HL-60 (cell line): ENCODE data around the gene RNF6.

Experiments
- DNase-seq, 2 experiments: peaks; one replicate each; pipeline ENCODE4 v3.0.0-alpha.2; 2010 to 2020; ENCODE audit warnings: low read depth in 1 of 2, low spot score in 1 of 2
- H3K27ac ChIP-seq: fragments of 250-450 bp; sonication (Bioruptor Pico); replicated peaks from 2 replicates; pipeline ENCODE4 v1.5.1; 2020; ENCODE audit warnings: mild to moderate bottlenecking, moderate library complexity
- H3K27me3 ChIP-seq: fragments of 250-450 bp; sonication (Bioruptor Pico); 2 replicates; pipeline ENCODE4 v1.5.1; 2021; ENCODE audit warnings: mild to moderate bottlenecking, moderate library complexity; ENCODE audit not compliant: insufficient read depth, poor library complexity, severe bottlenecking
- H3K4me3 ChIP-seq: replicated peaks from 2 replicates; pipeline ENCODE4 v1.5.1; 2011; ENCODE audit warnings: mild to moderate bottlenecking, control low read depth, low read length; ENCODE audit not compliant: insufficient read depth
- GABPA ChIP-seq: IDR thresholded peaks from 2 replicates; pipeline ENCODE4 v1.6.1; 2012; ENCODE audit warnings: low read depth
- POLR2AphosphoS5 ChIP-seq: IDR thresholded peaks from 2 replicates; pipeline ENCODE4 v1.6.1; 2012; ENCODE audit warnings: low read depth
- SPI1 ChIP-seq: IDR thresholded peaks from 2 replicates; pipeline ENCODE4 v1.6.1; 2012; ENCODE audit warnings: low read depth, mild to moderate bottlenecking, borderline replicate concordance
- TF ChIP-seq, protein P1 (sequence below): IDR thresholded peaks from 2 replicates; pipeline ENCODE4 v1.6.1; 2012; ENCODE audit warnings: low read depth; ENCODE audit not compliant: insufficient replicate concordance
- TF ChIP-seq, protein P2 (sequence below): IDR thresholded peaks from one replicate; pipeline ENCODE4 v1.5.1; 2011; ENCODE audit warnings: low read length, control low read depth, inconsistent platforms; ENCODE audit not compliant: insufficient read depth

Gene RNF6

DNA sequence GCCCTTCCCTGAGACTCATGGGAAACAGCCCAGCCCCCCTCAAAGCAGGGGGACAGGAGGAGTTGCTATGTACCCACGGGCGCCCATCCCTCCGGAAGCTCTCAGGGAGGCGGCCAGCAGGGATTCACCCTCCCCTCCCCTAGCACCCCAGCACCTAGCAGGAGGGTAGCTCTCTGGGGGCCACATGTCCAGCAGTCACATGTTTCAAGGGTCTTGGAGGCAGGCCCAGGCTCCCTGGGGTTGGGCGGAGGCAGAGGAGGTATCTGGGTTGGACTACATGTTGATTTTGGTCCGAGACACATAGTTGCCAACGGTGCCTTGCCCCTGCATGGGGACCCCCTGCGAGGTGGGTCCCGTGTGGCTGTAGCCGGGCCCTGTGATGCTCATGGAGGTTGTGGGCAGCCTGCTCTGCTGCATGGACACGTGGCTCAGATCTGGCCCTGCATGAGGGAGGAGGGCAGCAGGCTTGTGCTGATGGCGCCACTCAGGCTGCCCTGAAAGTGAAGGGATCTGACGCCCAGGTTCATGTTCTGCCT lies 7.0 kb upstream of the RNF6 start:
- DNase-seq, result no peak
- Histone ChIP-seq H3K27ac (no peak overlapping the region), H3K27me3 (no peaks in the 10 kb centered on the region), H3K4me3 (no peak overlapping the region)
- TF ChIP-seq, protein P1, sequence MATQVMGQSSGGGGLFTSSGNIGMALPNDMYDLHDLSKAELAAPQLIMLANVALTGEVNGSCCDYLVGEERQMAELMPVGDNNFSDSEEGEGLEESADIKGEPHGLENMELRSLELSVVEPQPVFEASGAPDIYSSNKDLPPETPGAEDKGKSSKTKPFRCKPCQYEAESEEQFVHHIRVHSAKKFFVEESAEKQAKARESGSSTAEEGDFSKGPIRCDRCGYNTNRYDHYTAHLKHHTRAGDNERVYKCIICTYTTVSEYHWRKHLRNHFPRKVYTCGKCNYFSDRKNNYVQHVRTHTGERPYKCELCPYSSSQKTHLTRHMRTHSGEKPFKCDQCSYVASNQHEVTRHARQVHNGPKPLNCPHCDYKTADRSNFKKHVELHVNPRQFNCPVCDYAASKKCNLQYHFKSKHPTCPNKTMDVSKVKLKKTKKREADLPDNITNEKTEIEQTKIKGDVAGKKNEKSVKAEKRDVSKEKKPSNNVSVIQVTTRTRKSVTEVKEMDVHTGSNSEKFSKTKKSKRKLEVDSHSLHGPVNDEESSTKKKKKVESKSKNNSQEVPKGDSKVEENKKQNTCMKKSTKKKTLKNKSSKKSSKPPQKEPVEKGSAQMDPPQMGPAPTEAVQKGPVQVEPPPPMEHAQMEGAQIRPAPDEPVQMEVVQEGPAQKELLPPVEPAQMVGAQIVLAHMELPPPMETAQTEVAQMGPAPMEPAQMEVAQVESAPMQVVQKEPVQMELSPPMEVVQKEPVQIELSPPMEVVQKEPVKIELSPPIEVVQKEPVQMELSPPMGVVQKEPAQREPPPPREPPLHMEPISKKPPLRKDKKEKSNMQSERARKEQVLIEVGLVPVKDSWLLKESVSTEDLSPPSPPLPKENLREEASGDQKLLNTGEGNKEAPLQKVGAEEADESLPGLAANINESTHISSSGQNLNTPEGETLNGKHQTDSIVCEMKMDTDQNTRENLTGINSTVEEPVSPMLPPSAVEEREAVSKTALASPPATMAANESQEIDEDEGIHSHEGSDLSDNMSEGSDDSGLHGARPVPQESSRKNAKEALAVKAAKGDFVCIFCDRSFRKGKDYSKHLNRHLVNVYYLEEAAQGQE, result no peak
- TF ChIP-seq SPI1, result no peak
- TF ChIP-seq GABPA, result no peak
- TF ChIP-seq, protein P2, sequence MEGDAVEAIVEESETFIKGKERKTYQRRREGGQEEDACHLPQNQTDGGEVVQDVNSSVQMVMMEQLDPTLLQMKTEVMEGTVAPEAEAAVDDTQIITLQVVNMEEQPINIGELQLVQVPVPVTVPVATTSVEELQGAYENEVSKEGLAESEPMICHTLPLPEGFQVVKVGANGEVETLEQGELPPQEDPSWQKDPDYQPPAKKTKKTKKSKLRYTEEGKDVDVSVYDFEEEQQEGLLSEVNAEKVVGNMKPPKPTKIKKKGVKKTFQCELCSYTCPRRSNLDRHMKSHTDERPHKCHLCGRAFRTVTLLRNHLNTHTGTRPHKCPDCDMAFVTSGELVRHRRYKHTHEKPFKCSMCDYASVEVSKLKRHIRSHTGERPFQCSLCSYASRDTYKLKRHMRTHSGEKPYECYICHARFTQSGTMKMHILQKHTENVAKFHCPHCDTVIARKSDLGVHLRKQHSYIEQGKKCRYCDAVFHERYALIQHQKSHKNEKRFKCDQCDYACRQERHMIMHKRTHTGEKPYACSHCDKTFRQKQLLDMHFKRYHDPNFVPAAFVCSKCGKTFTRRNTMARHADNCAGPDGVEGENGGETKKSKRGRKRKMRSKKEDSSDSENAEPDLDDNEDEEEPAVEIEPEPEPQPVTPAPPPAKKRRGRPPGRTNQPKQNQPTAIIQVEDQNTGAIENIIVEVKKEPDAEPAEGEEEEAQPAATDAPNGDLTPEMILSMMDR, result no peak
- no peak for TF ChIP-seq POLR2AphosphoS5

DNA sequence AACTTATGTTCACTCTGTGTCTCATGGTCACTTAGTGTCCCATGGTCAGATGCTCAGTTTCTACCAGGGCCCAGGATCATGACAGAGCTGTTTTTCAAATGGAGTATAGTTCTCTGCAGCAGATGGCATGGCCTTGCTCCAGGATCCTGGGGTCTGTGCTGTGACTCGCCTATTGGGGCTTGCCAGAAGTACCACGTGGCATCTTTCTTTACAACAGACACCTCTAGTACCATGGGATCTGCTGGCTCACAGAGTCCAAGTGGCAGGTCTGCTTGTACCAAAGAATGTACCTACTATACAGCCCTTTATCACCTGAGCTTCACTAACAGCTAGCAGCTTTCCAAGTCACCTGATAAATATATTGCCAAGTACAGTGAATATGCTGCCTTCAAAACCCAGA lies 6.0 kb upstream of the RNF6 start:
- no peaks in the 10 kb centered on the region for H3K27me3 ChIP-seq
- no peak overlapping the region for H3K4me3 ChIP-seq
- H3K27ac ChIP-seq, result no peak overlapping the region
- TF ChIP-seq, protein P1, result no peak
- TF ChIP-seq, protein P2, result no peak
- TF ChIP-seq POLR2AphosphoS5, result no peak
- no peak for TF ChIP-seq GABPA
- TF ChIP-seq SPI1, result no peak
- no peak for DNase-seq

DNA sequence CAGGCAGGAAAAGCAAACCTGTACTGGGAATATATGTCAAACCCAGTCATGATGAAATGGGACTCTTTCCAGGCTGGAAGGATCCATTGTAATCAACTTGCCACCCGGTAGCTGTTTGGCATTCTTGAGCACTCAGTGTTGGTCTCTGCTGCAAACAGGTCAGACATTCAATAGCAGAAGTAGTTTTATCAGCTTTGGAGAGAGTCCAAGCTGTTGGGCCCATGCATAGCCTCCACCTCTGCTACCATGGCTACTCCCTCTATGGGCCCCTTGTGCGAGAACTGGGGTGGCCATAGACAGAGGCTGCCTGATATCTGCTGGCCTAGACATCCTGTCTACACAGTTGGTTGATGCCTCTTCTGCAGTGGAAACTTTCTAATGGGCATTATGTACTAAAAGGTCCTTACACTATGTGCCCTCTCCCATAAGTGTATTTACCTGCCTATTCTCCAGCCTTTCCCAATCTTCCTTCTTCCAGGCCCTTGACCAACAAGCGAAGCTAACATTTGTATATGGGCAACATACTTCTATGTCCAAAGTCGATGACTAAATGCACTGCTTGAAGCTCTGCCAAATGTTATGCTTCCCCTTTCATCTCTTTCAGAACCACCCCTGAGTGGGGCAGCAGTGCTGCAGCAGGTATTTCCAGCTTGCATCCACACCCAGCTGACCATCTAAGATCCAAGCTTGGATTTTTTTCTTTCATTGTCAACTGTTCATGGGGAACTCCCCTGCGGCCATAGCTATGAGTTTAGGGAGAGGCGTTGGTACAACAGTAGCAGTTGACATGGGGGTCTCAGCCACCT lies 5.3 kb upstream of the RNF6 start:
- Histone ChIP-seq H3K27ac (no peak overlapping the region), H3K4me3 (no peak overlapping the region), H3K27me3 (no peaks in the 10 kb centered on the region)
- TF ChIP-seq GABPA (no peak), POLR2AphosphoS5 (no peak), SPI1 (no peak)
- TF ChIP-seq, protein P1, result no peak
- TF ChIP-seq, protein P2, result no peak
- no peak for DNase-seq
